HT-29 (cell line): ENCODE results near the gene CBARP. TPM values are rescaled to one million over a fixed set of nuclear protein-coding genes. Genes with fewer than 3 reads are reported as not detected.

Source experiments
- DNase-seq: peaks from one replicate; pipeline ENCODE4 v3.0.0-alpha.2; 2015; ENCODE audit warnings: low spot score
- total RNA-seq: library from RNA; depleted of rRNA; stranded (reverse); fragments of >200 nt; shearing (Covaris generic); gene quantifications from 2 replicates; pipeline ENCODE4 v1.2.3, GENCODE V29; 2014

Gene CBARP
- total RNA-seq, 1 experiment from 2014 or later = 3.9 TPM

- peak; percentile 70 for DNase-seq
Measured at GRCh38 chr19:1264801-1265614, 27.2 kb upstream of the CBARP start.

DNA sequence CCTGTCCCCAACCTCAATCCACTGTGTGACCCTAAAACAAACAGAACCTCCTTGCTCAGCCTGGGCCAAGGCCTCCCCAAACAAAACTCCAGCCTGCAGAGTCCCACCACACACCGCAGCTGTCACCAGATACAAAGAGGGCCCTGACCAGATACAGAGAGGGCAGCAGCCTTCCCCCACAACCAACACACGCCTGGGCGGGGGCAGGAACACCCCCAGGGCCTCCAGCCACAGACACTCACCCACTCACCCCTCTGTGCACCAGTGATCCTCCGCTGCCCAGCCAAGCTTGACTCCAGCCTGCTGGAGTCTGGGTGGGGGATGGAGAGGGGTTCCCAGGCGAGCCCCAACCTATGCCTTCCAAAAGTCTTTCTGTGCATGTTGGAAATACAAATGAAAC, 25.4 kb upstream of the CBARP start:
- no peak for DNase-seq

DNA sequence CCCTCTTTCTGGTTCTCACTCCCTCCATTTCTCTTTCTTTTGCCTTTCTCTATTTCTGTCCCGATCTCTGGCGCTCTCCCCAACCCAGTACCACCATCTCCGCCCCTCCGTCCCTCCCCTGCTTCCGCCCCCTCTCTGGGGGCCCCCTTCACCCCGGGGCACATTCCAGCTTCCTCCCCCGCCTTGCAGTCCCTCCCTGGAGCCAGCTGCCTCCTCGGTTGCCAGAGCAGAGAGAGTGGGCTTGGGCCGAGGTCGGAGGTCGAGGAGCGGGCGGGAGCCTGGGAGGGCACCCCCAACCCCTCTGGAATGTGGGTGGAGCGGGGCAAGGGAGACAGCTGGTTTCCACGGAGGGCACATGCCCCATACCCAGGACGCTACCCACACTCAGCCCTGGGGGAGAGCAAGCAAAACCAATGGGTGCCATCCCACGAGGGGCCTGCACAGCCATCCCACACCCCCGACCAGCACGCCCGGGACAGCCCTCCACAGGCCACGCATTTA, 24.9 kb upstream of the CBARP start:
- no peak for DNase-seq

GRCh38 chr19:1261798-1262622, 24.2 kb upstream of the CBARP start:
- DNase-seq = peak; percentile 78

GRCh38 chr19:1261538-1261797, 23.7 kb upstream of the CBARP start:
- no peak for DNase-seq

DNA sequence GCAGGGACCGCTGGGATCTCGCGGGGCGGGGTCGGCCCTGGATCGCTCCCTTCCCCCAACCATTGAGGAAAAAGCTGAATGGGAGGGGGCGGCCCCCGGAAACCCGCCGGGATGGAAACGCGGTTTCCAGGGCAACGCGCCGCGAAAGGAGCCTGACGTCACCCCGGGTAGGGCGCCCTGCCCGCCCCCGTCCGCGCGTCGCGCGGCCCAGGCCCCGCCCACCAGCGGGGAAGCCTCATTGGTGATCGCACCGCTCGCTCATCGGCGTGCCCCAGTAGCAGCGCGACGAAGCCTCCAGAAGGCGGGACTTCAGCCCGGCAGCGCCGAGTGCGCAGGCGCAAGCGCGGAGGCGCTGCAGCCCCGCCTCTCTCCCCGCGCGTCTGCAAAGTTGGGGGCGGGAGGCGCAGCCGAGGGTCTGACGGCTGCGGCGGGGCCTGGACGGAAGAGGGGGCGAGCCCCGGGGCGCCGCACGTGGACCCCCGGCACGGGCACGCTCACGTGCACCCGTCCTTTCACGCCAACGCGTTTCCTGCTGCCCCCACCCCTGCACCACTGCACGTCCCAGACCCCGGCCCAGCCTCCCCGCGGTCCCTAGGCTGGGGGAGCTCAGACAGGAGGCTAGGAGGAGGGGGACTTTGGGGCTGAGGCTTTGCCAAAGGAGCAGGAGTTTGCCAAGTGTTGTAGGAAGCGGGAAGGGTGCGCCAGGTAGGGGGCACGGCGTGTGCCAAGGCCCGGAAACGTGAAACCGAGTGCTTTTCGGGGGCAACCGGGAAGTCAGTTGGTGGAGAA, 23.1 kb upstream of the CBARP start:
- peak; percentile 91 for DNase-seq

DNA sequence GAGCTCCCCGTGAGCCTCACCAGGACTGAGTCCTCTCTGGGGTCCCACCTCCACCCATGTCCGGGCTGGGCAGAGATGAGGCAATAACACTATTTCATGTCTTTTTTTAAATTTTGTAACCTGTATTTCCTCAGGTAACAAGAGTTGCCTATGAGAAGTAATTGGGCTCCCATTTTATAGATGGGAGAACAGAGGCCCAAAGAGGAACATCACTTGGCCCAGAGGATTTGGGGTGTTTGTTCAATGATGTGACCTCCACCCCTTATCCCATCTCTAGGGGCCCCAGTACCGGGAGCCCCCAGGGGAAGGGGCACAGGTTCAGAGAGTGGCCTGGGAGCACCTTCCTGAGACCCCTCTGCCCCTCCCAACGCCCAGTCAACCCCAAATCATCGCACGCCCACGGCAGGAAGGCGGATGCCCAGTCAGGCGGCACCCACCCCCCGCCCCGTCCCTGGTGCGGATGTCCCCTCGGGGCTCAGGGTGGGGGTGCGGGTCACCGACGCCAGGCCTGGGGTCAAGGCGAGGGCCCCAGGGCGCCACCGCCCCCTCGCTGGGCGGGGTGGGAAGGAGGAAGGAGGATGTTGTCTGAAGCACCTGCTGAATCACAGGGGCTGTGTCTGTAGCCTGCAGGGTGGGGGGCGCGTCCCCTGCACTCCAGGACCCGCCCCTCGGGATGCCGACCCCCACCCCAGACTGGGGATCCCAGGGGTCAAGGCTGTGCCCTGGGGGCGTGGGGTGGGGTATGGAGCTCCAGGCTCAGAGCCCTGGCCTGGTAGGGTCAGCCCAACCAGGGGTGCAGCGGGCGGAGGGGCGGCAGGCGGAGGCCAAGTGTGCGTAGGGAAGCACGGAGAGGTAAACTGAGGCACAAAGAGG, 22.3 kb upstream of the CBARP start:
- DNase-seq = no peak

GRCh38 chr19:1259206-1259875, 21.5 kb upstream of the CBARP start:
- peak; percentile 72 for DNase-seq

- no peak for DNase-seq
Measured at GRCh38 chr19:1258707-1259205, 21.0 kb upstream of the CBARP start.

GRCh38 chr19:1258163-1258492, 20.3 kb upstream of the CBARP start:
- DNase-seq = no peak

GRCh38 chr19:1257475-1258162, 19.8 kb upstream of the CBARP start:
- DNase-seq = no peak

DNA sequence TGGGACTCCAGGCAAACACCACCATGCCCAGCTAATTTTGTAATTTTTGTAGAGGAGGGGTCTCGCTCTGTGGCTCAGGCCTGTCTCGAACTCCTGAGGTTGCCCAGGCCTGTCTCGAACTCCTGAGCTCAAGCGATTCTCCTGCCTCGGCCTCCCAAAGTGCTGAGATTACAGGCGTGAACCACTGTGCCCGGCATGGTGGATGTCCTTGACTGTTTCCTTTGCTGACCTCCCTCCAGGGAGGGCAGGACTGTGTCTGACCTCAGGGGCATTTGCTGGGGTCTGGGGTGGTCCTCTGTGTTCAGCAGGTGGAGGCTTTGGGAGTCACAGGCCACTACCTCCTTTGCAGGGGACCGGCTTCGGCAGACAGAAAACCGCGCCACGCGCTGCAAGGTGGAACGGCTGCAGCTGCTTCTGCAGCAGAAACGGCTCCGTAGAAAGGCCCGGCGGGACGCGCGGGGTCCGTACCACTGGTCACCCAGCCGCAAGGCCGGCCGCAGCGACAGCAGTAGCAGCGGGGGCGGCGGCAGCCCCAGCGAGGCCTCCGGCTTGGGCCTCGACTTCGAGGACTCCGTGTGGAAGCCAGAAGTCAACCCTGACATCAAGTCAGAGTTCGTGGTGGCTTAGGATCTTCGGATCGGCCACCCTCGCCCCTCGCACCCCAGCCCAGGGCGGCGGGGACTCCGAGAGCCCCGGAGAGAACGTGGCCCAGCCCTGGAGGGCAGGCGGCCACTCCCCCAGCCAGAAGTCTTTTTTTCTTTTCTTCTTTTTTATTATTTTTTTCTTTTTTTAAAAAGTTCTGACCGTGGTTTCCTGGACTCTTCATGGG, 19.1 kb upstream of the CBARP start:
- DNase-seq = no peak

GRCh38 chr19:1255186-1256161, 17.7 kb upstream of the CBARP start:
- no peak for DNase-seq

- no peak for DNase-seq
Measured at GRCh38 chr19:1254530-1255185, 16.9 kb upstream of the CBARP start.

DNA sequence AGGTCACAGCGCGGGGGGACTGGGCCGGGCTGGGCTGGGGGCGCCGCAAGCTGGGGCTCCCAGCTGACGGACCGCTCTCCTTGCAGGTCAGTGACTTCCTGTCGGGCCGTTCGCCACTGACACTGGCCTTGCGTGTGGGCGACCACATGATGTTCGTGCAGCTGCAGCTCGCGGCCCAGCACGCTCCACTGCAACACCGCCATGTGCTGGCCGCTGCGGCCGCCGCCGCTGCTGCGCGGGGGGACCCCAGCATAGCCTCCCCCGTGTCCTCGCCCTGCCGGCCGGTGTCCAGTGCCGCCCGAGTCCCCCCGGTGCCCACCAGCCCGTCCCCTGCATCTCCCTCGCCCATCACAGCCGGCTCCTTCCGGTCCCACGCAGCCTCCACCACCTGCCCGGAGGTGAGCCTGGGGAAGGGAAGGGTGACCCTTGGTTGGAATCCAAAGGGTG, 16.3 kb upstream of the CBARP start:
- peak; percentile 4 for DNase-seq

DNA sequence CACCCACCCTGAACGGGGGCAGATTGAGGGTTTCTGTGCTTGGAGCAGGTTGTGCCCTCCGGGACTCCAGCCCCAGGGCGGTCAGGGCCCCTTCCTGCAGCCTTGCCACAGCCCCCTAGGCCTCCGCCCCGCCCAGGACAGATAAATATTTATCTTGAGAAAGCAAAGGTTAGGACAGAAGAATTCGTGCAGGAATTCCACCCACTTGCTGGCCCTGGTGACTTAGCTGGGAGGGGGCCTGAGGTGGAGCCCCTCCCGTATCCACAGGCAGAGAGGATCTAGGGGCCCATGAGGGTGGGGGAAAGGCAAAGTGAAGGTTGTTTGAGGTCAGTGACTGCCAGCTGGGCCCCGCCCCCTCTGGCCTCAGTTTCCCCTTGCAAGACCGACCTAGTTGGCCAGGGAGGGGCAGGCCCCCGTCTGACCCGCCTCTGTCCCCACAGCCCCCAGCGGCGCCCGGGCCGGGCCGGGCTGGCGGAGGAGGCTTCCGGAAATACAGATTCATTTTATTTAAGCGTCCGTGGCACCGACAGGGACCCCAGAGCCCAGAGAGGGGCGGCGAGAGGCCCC, 15.8 kb upstream of the CBARP start:
- DNase-seq = peak; percentile 68
